Spinal cord (tissue), 10 donors: ENCODE measurements around the gene STIM2. TPM values are rescaled to one million over a fixed set of nuclear protein-coding genes. Genes with fewer than 3 reads are reported as not detected.

Experiments
- DNase-seq, 6 donors: peaks; one replicate each; pipeline versions ENCODE4 v3.0.0 to v3.0.0-alpha.2; 2013 to 2015; ENCODE audit warnings: low spot score in 6 of 6, low read depth in 4 of 6
- H3K27ac ChIP-seq: one replicate; pipeline ENCODE4 v1.5.1; 2013; ENCODE audit warnings: low read depth, low read length, control low read depth
- H3K27me3 ChIP-seq: one replicate; pipeline ENCODE4 v1.6.1; 2013; ENCODE audit warnings: low read length; ENCODE audit not compliant: control insufficient read depth, insufficient read depth
- H3K36me3 ChIP-seq: one replicate; pipeline ENCODE4 v1.6.1; 2013; ENCODE audit warnings: low read length; ENCODE audit not compliant: control insufficient read depth, insufficient read depth
- H3K4me1 ChIP-seq: one replicate; pipeline ENCODE4 v1.6.1; 2013; ENCODE audit warnings: low read length; ENCODE audit not compliant: control insufficient read depth, insufficient read depth
- H3K4me3 ChIP-seq: one replicate; pipeline ENCODE4 v1.5.1; 2013; ENCODE audit warnings: low read depth, low read length, control low read depth
- H3K9me3 ChIP-seq: one replicate; pipeline ENCODE4 v1.6.1; 2013; ENCODE audit warnings: low read length; ENCODE audit not compliant: control insufficient read depth, insufficient read depth
- WGBS: methylation state at CpG from one replicate; pipeline ENCODE4 v1.1.5; 2013; ENCODE audit warnings: missing lambda C conversion rate; ENCODE audit not compliant: insufficient coverage; 5-methylcytosine and 5-hydroxymethylcytosine counted together
- polyA plus RNA-seq, 2 donors: library from polyadenylated mRNA; unstranded; fragments of 120-200 nt; gene quantifications; one replicate each; pipeline ENCODE4 v1.2.1, GENCODE V29; 2013; ENCODE audit not compliant: insufficient read length in 2 of 2
- total RNA-seq, 2 donors: library from RNA; depleted of rRNA in 1 of 2; stranded (reverse); fragments of 120-200 nt in 1 of 2; fragments of >200 nt in 1 of 2; gene quantifications; one replicate each; pipeline versions ENCODE4 v1.2.3 to v1.2.4, GENCODE V29; 2013 to 2014
- donor health status: healthy.

Gene STIM2
- total and polyA plus RNA-seq, 4 donors = 27.3 to 69.5 (median 44.2) TPM

GRCh38 chr4:26854701-26855100 is 5.9 kb upstream of the STIM2 start:
- DNase-seq = no peak
- H3K9me3 ChIP-seq = no peaks in the 10 kb centered on the region
- no peaks in the 10 kb centered on the region for H3K27me3 ChIP-seq
- H3K4me1 ChIP-seq = peaks cover 13% of the 10 kb centered on the region
- H3K4me3 ChIP-seq = no peak overlapping the region
- H3K27ac ChIP-seq = no peak overlapping the region
- no peaks in the 10 kb centered on the region for H3K36me3 ChIP-seq
- 50% methylated on average over 4 of the region's 6 CpGs for WGBS

GRCh38 chr4:26856906-26857277 is 3.7 kb upstream of the STIM2 start:
- DNase-seq = no peak
- Histone ChIP-seq H3K9me3 (no peaks in the 10 kb centered on the region), H3K4me1 (peaks cover 13% of the 10 kb centered on the region), H3K36me3 (no peaks in the 10 kb centered on the region), H3K4me3 (peak overlapping the region; percentile 86), H3K27me3 (no peaks in the 10 kb centered on the region), H3K27ac (peak overlapping the region; percentile 83)
- 7% methylated on average over 4 of the region's 7 CpGs for WGBS

GRCh38 chr4:26857278-26858034 is 3.2 kb upstream of the STIM2 start:
- Histone ChIP-seq H3K36me3 (no peaks in the 10 kb centered on the region), H3K4me1 (peaks cover 13% of the 10 kb centered on the region), H3K27me3 (no peaks in the 10 kb centered on the region), H3K4me3 (peak overlapping the region; percentile 86), H3K27ac (peak overlapping the region; percentile 83), H3K9me3 (no peaks in the 10 kb centered on the region)
- peak; percentile 63 to 96 (median 80) for DNase-seq
- WGBS = 0% methylated on average over 64 of the region's 65 CpGs

- no peaks in the 10 kb centered on the region for H3K9me3 ChIP-seq
- peak overlapping the region; percentile 53 for H3K27ac ChIP-seq
- no peaks in the 10 kb centered on the region for H3K27me3 ChIP-seq
- H3K36me3 ChIP-seq = no peaks in the 10 kb centered on the region
- 6% methylated on average over 12 of the region's 17 CpGs for WGBS
- DNase-seq = no peak
- peak overlapping the region; percentile 86 for H3K4me3 ChIP-seq
- peaks cover 13% of the 10 kb centered on the region for H3K4me1 ChIP-seq
These were observed 2.4 kb upstream of the STIM2 start for GRCh38 chr4:26858035-26858918.

- H3K9me3 ChIP-seq = no peaks in the 10 kb centered on the region
- peaks cover 13% of the 10 kb centered on the region for H3K4me1 ChIP-seq
- H3K27me3 ChIP-seq = no peaks in the 10 kb centered on the region
- no peaks in the 10 kb centered on the region for H3K36me3 ChIP-seq
- H3K27ac ChIP-seq = no peak overlapping the region
- WGBS = no CpG with 5 or more reads among the region's 3 CpGs
- no peak overlapping the region for H3K4me3 ChIP-seq
- no peak for DNase-seq
These were observed 1.7 kb upstream of the STIM2 start for GRCh38 chr4:26858947-26859401.

GRCh38 chr4:26859762-26860156 is 882 bp upstream of the STIM2 start:
- no peak for DNase-seq
- Histone ChIP-seq H3K9me3 (no peaks in the 10 kb centered on the region), H3K36me3 (no peaks in the 10 kb centered on the region), H3K4me3 (peak overlapping the region; percentile 83), H3K4me1 (peaks cover 13% of the 10 kb centered on the region), H3K27ac (peak overlapping the region; percentile 10), H3K27me3 (no peaks in the 10 kb centered on the region)
- 42% methylated on average over 3 of the region's 5 CpGs for WGBS

- peak overlapping the region; percentile 83 for H3K4me3 ChIP-seq
- no peaks in the 10 kb centered on the region for H3K27me3 ChIP-seq
- peak overlapping the region; percentile 81 for H3K27ac ChIP-seq
- under 1% methylated on average over 70 of the region's 70 CpGs for WGBS
- DNase-seq = peak in 5 of 6 donors; percentile 21 to 81 (median 43)
- H3K9me3 ChIP-seq = no peaks in the 10 kb centered on the region
- H3K4me1 ChIP-seq = peaks cover 13% of the 10 kb centered on the region
- H3K36me3 ChIP-seq = no peaks in the 10 kb centered on the region
These were observed 337 bp downstream of the STIM2 start for GRCh38 chr4:26860922-26861433.

- peak; percentile 38 to 90 (median 56) for DNase-seq
- Histone ChIP-seq H3K36me3 (no peaks in the 10 kb centered on the region), H3K4me1 (peaks cover 13% of the 10 kb centered on the region), H3K4me3 (peak overlapping the region; percentile 83), H3K9me3 (no peaks in the 10 kb centered on the region), H3K27me3 (no peaks in the 10 kb centered on the region), H3K27ac (peak overlapping the region; percentile 81)
- 0% methylated on average over 29 of the region's 36 CpGs for WGBS
These were observed 969 bp downstream of the STIM2 start for GRCh38 chr4:26861434-26862186.

- Histone ChIP-seq H3K27ac (peak overlapping the region; percentile 2), H3K4me3 (peak overlapping the region; percentile 83), H3K4me1 (peaks cover 10% of the 10 kb centered on the region), H3K36me3 (no peaks in the 10 kb centered on the region), H3K9me3 (no peaks in the 10 kb centered on the region), H3K27me3 (no peaks in the 10 kb centered on the region)
- no CpG with 5 or more reads among the region's 3 CpGs for WGBS
- peak in 1 of 6 donors; percentile 16 for DNase-seq
These were observed 1.8 kb downstream of the STIM2 start for GRCh38 chr4:26862381-26862915.
